PC-9 (cell line): Measurements from ENCODE around the gene NCSTN. TPM values are rescaled to one million over a fixed set of nuclear protein-coding genes. Genes with fewer than 3 reads are reported as not detected.

Experiments
- BruUV-seq: library from RNA; stranded (reverse); fragments of 400-500 nt; replicated peaks from 2 replicates; lab custom pipeline; 2021; lab: Mats Ljungman, UMichigan
- CTCF ChIA-PET: fragments of 300-600 bp; sonication (Branson Sonifier 250); formaldehyde crosslinking; loops from one replicate; lab custom pipeline; 2022; ENCODE audit warnings: antibody characterized with exemption; lab: Charles Lee
- POLR2A ChIA-PET: fragments of 300-600 bp; sonication (Branson Sonifier 250); formaldehyde crosslinking; loops from one replicate; lab custom pipeline; 2022; ENCODE audit warnings: antibody characterized with exemption; ENCODE audit not compliant: unreplicated experiment; lab: Charles Lee
- DNase-seq, 2 experiments: peaks; one replicate each; pipeline versions ENCODE4 v3.0.0 to v3.0.0-alpha.2; 2015 to 2022; ENCODE audit warnings: mixed read lengths in 1 of 2
- H2AFZ ChIP-seq: fragments of 200-600 bp; sonication (generic); 2 replicates; pipeline ENCODE4 v1.8.1; 2017; ENCODE audit warnings: antibody characterized with exemption
- H3F3A ChIP-seq: fragments of 200-600 bp; sonication (generic); 2 replicates; pipeline ENCODE4 v1.8.1; 2017; ENCODE audit warnings: antibody characterized with exemption, mild to moderate bottlenecking, low read depth; ENCODE audit not compliant: insufficient read depth
- H3K27ac ChIP-seq: fragments of 200-600 bp; sonication (generic); 2 replicates; pipeline ENCODE4 v1.6.1; 2016; ENCODE audit warnings: mixed run types
- H3K27me3 ChIP-seq: fragments of 200-600 bp; sonication (generic); 2 replicates; pipeline ENCODE4 v1.6.1; 2016; ENCODE audit warnings: low read depth, mixed run types; ENCODE audit not compliant: insufficient read depth
- H3K36me3 ChIP-seq: fragments of 200-600 bp; sonication (generic); 2 replicates; pipeline ENCODE4 v1.6.1; 2016; ENCODE audit warnings: low read depth, mixed run types
- H3K4me1 ChIP-seq: fragments of 200-600 bp; sonication (generic); replicated peaks from 2 replicates; pipeline ENCODE4 v1.6.1; 2016; ENCODE audit warnings: mixed run types; ENCODE audit not compliant: insufficient read depth
- H3K4me2 ChIP-seq: fragments of 200-600 bp; sonication (generic); 2 replicates; pipeline ENCODE4 v1.6.1; 2017; ENCODE audit warnings: mixed run types
- H3K4me3 ChIP-seq: fragments of 200-600 bp; sonication (generic); 2 replicates; pipeline ENCODE4 v1.6.1; 2016; ENCODE audit warnings: mixed run types
- H3K79me2 ChIP-seq: fragments of 200-600 bp; sonication (generic); 2 replicates; pipeline ENCODE4 v1.6.1; 2017; ENCODE audit warnings: low read depth, mixed run types
- H3K9me2 ChIP-seq: fragments of 200-600 bp; sonication (generic); 2 replicates; pipeline ENCODE4 v1.8.1; 2017; ENCODE audit warnings: mild to moderate bottlenecking; ENCODE audit not compliant: insufficient read depth
- H3K9me3 ChIP-seq: fragments of 200-600 bp; sonication (generic); 2 replicates; pipeline ENCODE4 v1.8.1; 2016; ENCODE audit warnings: low read depth; ENCODE audit not compliant: insufficient read depth
- H4K20me1 ChIP-seq: fragments of 200-600 bp; sonication (generic); 2 replicates; pipeline ENCODE4 v1.8.1; 2017; ENCODE audit not compliant: insufficient read depth
- CTCF ChIP-seq: fragments of 200-600 bp; sonication (generic); conservative IDR thresholded peaks from 2 replicates; pipeline ENCODE4 v1.6.1; 2017; ENCODE audit warnings: mixed run types, antibody characterized with exemption, mild to moderate bottlenecking, moderate library complexity
- EZH2 ChIP-seq: fragments of 200-600 bp; sonication (generic); IDR thresholded peaks from 2 replicates; pipeline ENCODE4 v1.8.0; 2017; ENCODE audit warnings: antibody characterized with exemption, low read depth
- intact Hi-C: fragments of 100-400 bp; cut with micrococcal nuclease; formaldehyde crosslinking; loops from one replicate; pipeline ENCODE4 v1.10.0; 2022; ENCODE audit not compliant: unreplicated experiment
- total RNA-seq: library from RNA; stranded (reverse); gene quantifications from 2 replicates; pipeline ENCODE4 v1.2.3, GENCODE V29; 2021

The NCSTN gene
- total RNA-seq, 1 experiment from 2014 or later, result 55.8 TPM

GRCh38 chr1:160307118-160307791, 35.9 kb upstream of the NCSTN start:
- no peaks in the 10 kb centered on the region for H3K4me1 ChIP-seq
- intact Hi-C loops, result no loop called here
- H4K20me1 ChIP-seq, result 0 out of 2 replicates have a peak, but pooled peaks cover 4% of the 10 kb centered on the region
- H3K9me2 ChIP-seq, result no peaks in the 10 kb centered on the region
- peaks cover 49% of the 10 kb centered on the region for H3K36me3 ChIP-seq
- no peaks in the 10 kb centered on the region for H3K9me3 ChIP-seq
- no peaks in the 10 kb centered on the region for H3F3A ChIP-seq
- CTCF ChIA-PET, result no interaction called here
- POLR2A ChIA-PET, result no interaction called here
- H2AFZ ChIP-seq, result no peak overlapping the region
- H3K27ac ChIP-seq, result no peak overlapping the region
- no peaks in the 10 kb centered on the region for H3K79me2 ChIP-seq
- no peak overlapping the region for H3K4me2 ChIP-seq
- no peak overlapping the region for H3K4me3 ChIP-seq
- TF ChIP-seq CTCF (no peak), EZH2 (no peak)
- no peak for DNase-seq
- no TSS peak for BruUV-seq
- H3K27me3 ChIP-seq, result no peaks in the 10 kb centered on the region

- no peaks in the 10 kb centered on the region for H3F3A ChIP-seq
- no peaks in the 10 kb centered on the region for H3K27me3 ChIP-seq
- no peaks in the 10 kb centered on the region for H3K9me2 ChIP-seq
- intact Hi-C loops, result no loop called here
- no peak overlapping the region for H3K27ac ChIP-seq
- H2AFZ ChIP-seq, result no peak overlapping the region
- 0 out of 2 replicates have a peak, but pooled peaks cover 4% of the 10 kb centered on the region for H4K20me1 ChIP-seq
- DNase-seq, result no peak
- H3K79me2 ChIP-seq, result no peaks in the 10 kb centered on the region
- BruUV-seq, result no TSS peak
- H3K4me1 ChIP-seq, result no peaks in the 10 kb centered on the region
- H3K36me3 ChIP-seq, result peaks cover 54% of the 10 kb centered on the region
- CTCF ChIA-PET, result no interaction called here
- no peak overlapping the region for H3K4me2 ChIP-seq
- POLR2A ChIA-PET, result no interaction called here
- H3K9me3 ChIP-seq, result no peaks in the 10 kb centered on the region
- TF ChIP-seq EZH2 (no peak), CTCF (no peak)
- H3K4me3 ChIP-seq, result no peak overlapping the region
Observed at GRCh38 chr1:160308451-160309184, 34.6 kb upstream of the NCSTN start.

GRCh38 chr1:160309185-160309557, 34.0 kb upstream of the NCSTN start:
- CTCF ChIA-PET, result no interaction called here
- Histone ChIP-seq H3F3A (no peaks in the 10 kb centered on the region), H3K27ac (no peak overlapping the region), H3K4me2 (no peak overlapping the region), H2AFZ (no peak overlapping the region), H3K4me3 (no peak overlapping the region), H3K4me1 (no peaks in the 10 kb centered on the region), H3K36me3 (peaks cover 49% of the 10 kb centered on the region), H3K79me2 (no peaks in the 10 kb centered on the region), H3K9me2 (no peaks in the 10 kb centered on the region), H4K20me1 (0 out of 2 replicates have a peak, but pooled peaks cover 4% of the 10 kb centered on the region), H3K27me3 (no peaks in the 10 kb centered on the region), H3K9me3 (no peaks in the 10 kb centered on the region)
- POLR2A ChIA-PET, result no interaction called here
- intact Hi-C loops, result no loop called here
- BruUV-seq, result no TSS peak
- no peak for DNase-seq
- no peak for TF ChIP-seq EZH2
- TF ChIP-seq CTCF, result no peak
